NCI-H2227 (cell line): ENCODE results near the gene RFESD.
A peak's percentile ranks its signal among the peaks of the same experiment; 100 is the strongest.

ENCODE experiments used
- DNase-seq: peaks from one replicate; lab custom pipeline; 2025; ENCODE audit not compliant: unreplicated experiment; lab: John Stamatoyannopoulos, UW

Gene RFESD

GRCh38 chr5:95646569-95647431, at the start of gene RFESD:
Gene RFESD, plus strand, starts transcription at chr5:95646777. Its CDS starts 5,495 bp downstream, at chr5:95652272.
- peak; percentile 97 for DNase-seq

- DNase-seq = no peak
Observed at GRCh38 chr5:95599252-95599651, 47.3 kb upstream of the RFESD start.

- DNase-seq = no peak
Observed at GRCh38 chr5:95600557-95600956, 46.0 kb upstream of the RFESD start.

GRCh38 chr5:95605786-95606185, 40.8 kb upstream of the RFESD start:
- no peak for DNase-seq

- no peak for DNase-seq
Observed at GRCh38 chr5:95606419-95606818, 40.2 kb upstream of the RFESD start.

GRCh38 chr5:95609711-95610110, 36.9 kb upstream of the RFESD start:
- DNase-seq = no peak

- DNase-seq = no peak
Observed at GRCh38 chr5:95610546-95610945, 36.0 kb upstream of the RFESD start.

- no peak for DNase-seq
Observed at GRCh38 chr5:95611396-95611795, 35.2 kb upstream of the RFESD start.

GRCh38 chr5:95613514-95613913, 33.1 kb upstream of the RFESD start:
- DNase-seq = no peak

- no peak for DNase-seq
Observed at GRCh38 chr5:95615164-95615467, 31.5 kb upstream of the RFESD start.

- DNase-seq = no peak
Observed at GRCh38 chr5:95617057-95617456, 29.5 kb upstream of the RFESD start.

GRCh38 chr5:95619096-95619495, 27.5 kb upstream of the RFESD start:
- no peak for DNase-seq

- DNase-seq = no peak
Observed at GRCh38 chr5:95619514-95620029, 27.0 kb upstream of the RFESD start.

GRCh38 chr5:95620030-95620869, 26.3 kb upstream of the RFESD start, which contains the start of gene GPR150:
Gene GPR150, plus strand, starts transcription at chr5:95620087. Its CDS starts 189 bp downstream, at chr5:95620276.
- DNase-seq = peak; percentile 60

- DNase-seq = peak; percentile 44
Observed at GRCh38 chr5:95620870-95621838, 25.4 kb upstream of the RFESD start.

GRCh38 chr5:95621839-95622629, 24.5 kb upstream of the RFESD start:
- DNase-seq = no peak

GRCh38 chr5:95623706-95624105, 22.9 kb upstream of the RFESD start:
- no peak for DNase-seq

- no peak for DNase-seq
Observed at GRCh38 chr5:95624368-95624767, 22.2 kb upstream of the RFESD start.

- DNase-seq = no peak
Observed at GRCh38 chr5:95626701-95627100, 19.9 kb upstream of the RFESD start.
